NB4 (cell line): ENCODE measurements around the gene FOXP1.

ENCODE experiments used
- CTCF ChIP-seq: IDR thresholded peaks from one replicate; pipeline ENCODE4 v1.5.1; 2012; ENCODE audit warnings: low read depth, low read length
- MAX ChIP-seq: IDR thresholded peaks from 2 replicates; pipeline ENCODE4 v1.6.1; 2011; ENCODE audit warnings: low read depth, low read length
- MYC ChIP-seq: IDR thresholded peaks from 2 replicates; pipeline ENCODE4 v1.6.1; 2011; ENCODE audit warnings: low read depth, low read length
- POLR2A ChIP-seq: IDR thresholded peaks from 2 replicates; pipeline ENCODE4 v1.6.1; 2011; ENCODE audit warnings: mild to moderate bottlenecking; ENCODE audit not compliant: insufficient read length; ENCODE audit errors: extremely low read depth

- TF ChIP-seq CTCF: no peak
- TF ChIP-seq POLR2A: no peak
- TF ChIP-seq MAX: no peak
- TF ChIP-seq MYC: no peak
These were observed 635.9 kb downstream of the FOXP1 start for GRCh38 chr3:70947579-70947978.
